Calu3 (cell line): Measurements from ENCODE around the gene HEYL. TPM values are rescaled to one million over a fixed set of nuclear protein-coding genes. Genes with fewer than 3 reads are reported as not detected.

Source experiments
- BruUV-seq: library from RNA; stranded (reverse); fragments of 400-500 nt; replicated peaks from 2 replicates; lab custom pipeline; 2021; lab: Mats Ljungman, UMichigan
- CTCF ChIA-PET: fragments of 300-600 bp; sonication (Branson Sonifier 250); formaldehyde crosslinking; loops from one replicate; lab custom pipeline; 2022; ENCODE audit warnings: antibody characterized with exemption; lab: Charles Lee
- DNase-seq: peaks from one replicate; pipeline ENCODE4 v3.0.0; 2022
- H3K27ac Mint-ChIP-seq: one replicate; pipeline ENCODE4 v1.8.0; 2022; ENCODE audit warnings: mixed read lengths; ENCODE audit not compliant: unreplicated experiment
- H3K27me3 Mint-ChIP-seq: one replicate; pipeline ENCODE4 v1.8.0; 2022; ENCODE audit warnings: mixed read lengths; ENCODE audit not compliant: unreplicated experiment
- H3K36me3 Mint-ChIP-seq: one replicate; pipeline ENCODE4 v1.8.0; 2022; ENCODE audit warnings: mild to moderate bottlenecking, moderate library complexity, mixed read lengths; ENCODE audit not compliant: insufficient read depth, unreplicated experiment
- H3K4me1 Mint-ChIP-seq: one replicate; pipeline ENCODE4 v1.8.0; 2022; ENCODE audit warnings: mild to moderate bottlenecking, low read depth, mixed read lengths; ENCODE audit not compliant: unreplicated experiment
- H3K4me3 Mint-ChIP-seq: one replicate; pipeline ENCODE4 v1.8.0; 2022; ENCODE audit warnings: mild to moderate bottlenecking, low read depth, moderate library complexity, mixed read lengths; ENCODE audit not compliant: unreplicated experiment
- H3K9me3 Mint-ChIP-seq: one replicate; pipeline ENCODE4 v1.8.0; 2022; ENCODE audit warnings: low read depth, mixed read lengths; ENCODE audit not compliant: unreplicated experiment
- CTCF ChIP-seq: fragments of 200-600 bp; IDR thresholded peaks from one replicate; pipeline ENCODE4 v1.8.0; 2022; ENCODE audit warnings: antibody characterized with exemption; ENCODE audit not compliant: unreplicated experiment
- intact Hi-C: fragments of 100-400 bp; cut with micrococcal nuclease; formaldehyde crosslinking; loops from one replicate; pipeline ENCODE4 v1.10.0; 2022; ENCODE audit not compliant: unreplicated experiment
- total RNA-seq: library from RNA; stranded (reverse); gene quantifications from 2 replicates; pipeline ENCODE4 v1.2.3, GENCODE V29; 2022

Gene HEYL
- total RNA-seq, 1 experiment from 2014 or later = 0.09 TPM

GRCh38 chr1:39657402-39657801 is 18.0 kb upstream of the HEYL start:
- CTCF ChIA-PET = interaction anchor here (1.0 to 2.4 kb wide), 6 partner anchors 10 to 559 kb away, joined by 3 to 38 read pairs (median 6); partner anchors contain the start of genes HPCAL4 and NT5C1A
- no peak for DNase-seq
- Mint-ChIP-seq H3K4me1 (no peaks in the 10 kb centered on the region), H3K9me3 (no peaks in the 10 kb centered on the region), H3K4me3 (no peak overlapping the region), H3K27me3 (peaks cover 75% of the 10 kb centered on the region), H3K27ac (no peak overlapping the region), H3K36me3 (no peaks in the 10 kb centered on the region)
- intact Hi-C loops = no loop called here
- no TSS peak for BruUV-seq
- TF ChIP-seq CTCF = no peak

GRCh38 chr1:39656391-39656790 is 16.9 kb upstream of the HEYL start:
- Mint-ChIP-seq H3K36me3 (no peaks in the 10 kb centered on the region), H3K27ac (no peak overlapping the region), H3K9me3 (no peaks in the 10 kb centered on the region), H3K27me3 (peaks cover 67% of the 10 kb centered on the region), H3K4me3 (no peak overlapping the region), H3K4me1 (no peaks in the 10 kb centered on the region)
- no TSS peak for BruUV-seq
- no peak for DNase-seq
- intact Hi-C loops = no loop called here
- CTCF ChIA-PET = no interaction called here
- TF ChIP-seq CTCF = no peak

- peaks cover 66% of the 10 kb centered on the region for H3K27me3 Mint-ChIP-seq
- intact Hi-C loops = no loop called here
- H3K4me3 Mint-ChIP-seq = no peak overlapping the region
- CTCF ChIA-PET = interaction anchor here (1.3 kb wide), 1 partner anchor 49 kb away, joined by 11 read pairs; no protein-coding TSS in a partner anchor
- H3K27ac Mint-ChIP-seq = no peak overlapping the region
- H3K4me1 Mint-ChIP-seq = no peaks in the 10 kb centered on the region
- no peaks in the 10 kb centered on the region for H3K36me3 Mint-ChIP-seq
- BruUV-seq = no TSS peak
- DNase-seq = no peak
- H3K9me3 Mint-ChIP-seq = no peaks in the 10 kb centered on the region
- no peak for TF ChIP-seq CTCF
Measured at GRCh38 chr1:39655578-39656268, 16.3 kb upstream of the HEYL start.

- BruUV-seq = no TSS peak
- intact Hi-C loops = no loop called here
- no peak for TF ChIP-seq CTCF
Measured at GRCh38 chr1:39654291-39654690, 14.8 kb upstream of the HEYL start.

More at GRCh38 chr1:39654291-39654690, 14.8 kb upstream of the HEYL start:
- no peaks in the 10 kb centered on the region for H3K4me1 Mint-ChIP-seq
- H3K27me3 Mint-ChIP-seq = peaks cover 63% of the 10 kb centered on the region
- no peak for DNase-seq
- H3K9me3 Mint-ChIP-seq = no peaks in the 10 kb centered on the region
- no peak overlapping the region for H3K27ac Mint-ChIP-seq
- no peaks in the 10 kb centered on the region for H3K36me3 Mint-ChIP-seq
- CTCF ChIA-PET = interaction anchor here (1.7 kb wide), 1 partner anchor 48 kb away, joined by 12 read pairs; no protein-coding TSS in a partner anchor
- no peak overlapping the region for H3K4me3 Mint-ChIP-seq
